ENCODE results near the gene SAXO2.

DNA sequence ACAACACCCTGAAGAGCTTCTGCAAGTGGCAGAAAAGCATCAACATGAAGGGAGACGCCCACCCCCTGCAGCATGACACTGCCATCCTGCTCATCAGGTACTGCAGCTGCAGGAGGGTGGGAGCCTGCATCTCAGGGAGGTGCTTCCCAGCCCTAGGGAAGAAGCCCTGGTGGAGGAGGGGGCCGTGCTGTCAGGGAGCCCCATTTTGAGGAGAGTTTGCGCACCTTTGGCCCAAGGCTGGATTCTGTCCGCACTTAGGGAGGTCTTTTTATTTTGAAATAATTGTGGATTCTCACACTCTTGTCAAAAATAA is 42.1 kb downstream of the SAXO2 start:
- TF ChIP-seq, protein P1, sequence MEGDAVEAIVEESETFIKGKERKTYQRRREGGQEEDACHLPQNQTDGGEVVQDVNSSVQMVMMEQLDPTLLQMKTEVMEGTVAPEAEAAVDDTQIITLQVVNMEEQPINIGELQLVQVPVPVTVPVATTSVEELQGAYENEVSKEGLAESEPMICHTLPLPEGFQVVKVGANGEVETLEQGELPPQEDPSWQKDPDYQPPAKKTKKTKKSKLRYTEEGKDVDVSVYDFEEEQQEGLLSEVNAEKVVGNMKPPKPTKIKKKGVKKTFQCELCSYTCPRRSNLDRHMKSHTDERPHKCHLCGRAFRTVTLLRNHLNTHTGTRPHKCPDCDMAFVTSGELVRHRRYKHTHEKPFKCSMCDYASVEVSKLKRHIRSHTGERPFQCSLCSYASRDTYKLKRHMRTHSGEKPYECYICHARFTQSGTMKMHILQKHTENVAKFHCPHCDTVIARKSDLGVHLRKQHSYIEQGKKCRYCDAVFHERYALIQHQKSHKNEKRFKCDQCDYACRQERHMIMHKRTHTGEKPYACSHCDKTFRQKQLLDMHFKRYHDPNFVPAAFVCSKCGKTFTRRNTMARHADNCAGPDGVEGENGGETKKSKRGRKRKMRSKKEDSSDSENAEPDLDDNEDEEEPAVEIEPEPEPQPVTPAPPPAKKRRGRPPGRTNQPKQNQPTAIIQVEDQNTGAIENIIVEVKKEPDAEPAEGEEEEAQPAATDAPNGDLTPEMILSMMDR (IDR thresholded peaks at IDR 0.05; ENCODE audit: low read depth, low read length): no peak
- TF ChIP-seq EZH2phosphoT487 (IDR thresholded peaks at IDR 0.05; ENCODE audit: low read depth): no peak

Measured in OCI-LY3 (cell line).